Measurements from ENCODE around the gene LPCAT3.

- TF ChIP-seq JDP2 (CRISPR knock-in tag; IDR thresholded peaks at IDR 0.05; ENCODE audit: borderline replicate concordance) (no peak), RERE (CRISPR knock-in tag; IDR thresholded peaks at IDR 0.05; ENCODE audit: low read depth) (no peak), CTCF (CRISPR knock-in tag; IDR thresholded peaks at IDR 0.05) (no peak), FOXM1 (CRISPR knock-in tag; IDR thresholded peaks at IDR 0.05) (no peak), ZSCAN9 (CRISPR knock-in tag; IDR thresholded peaks at IDR 0.05; ENCODE audit: borderline replicate concordance) (no peak), ATM (IDR thresholded peaks at IDR 0.05; ENCODE audit: borderline replicate concordance) (no peak), SRSF9 (IDR thresholded peaks at IDR 0.05; ENCODE audit: borderline replicate concordance, insufficient read depth, low read depth, low read length, poor library complexity, severe bottlenecking) (no peak), ZNF556 (CRISPR knock-in tag; IDR thresholded peaks at IDR 0.05; ENCODE audit: borderline replicate concordance) (no peak), ZNF263 (CRISPR knock-in tag; IDR thresholded peaks at IDR 0.05) (no peak)
- TF ChIP-seq, protein P1, sequence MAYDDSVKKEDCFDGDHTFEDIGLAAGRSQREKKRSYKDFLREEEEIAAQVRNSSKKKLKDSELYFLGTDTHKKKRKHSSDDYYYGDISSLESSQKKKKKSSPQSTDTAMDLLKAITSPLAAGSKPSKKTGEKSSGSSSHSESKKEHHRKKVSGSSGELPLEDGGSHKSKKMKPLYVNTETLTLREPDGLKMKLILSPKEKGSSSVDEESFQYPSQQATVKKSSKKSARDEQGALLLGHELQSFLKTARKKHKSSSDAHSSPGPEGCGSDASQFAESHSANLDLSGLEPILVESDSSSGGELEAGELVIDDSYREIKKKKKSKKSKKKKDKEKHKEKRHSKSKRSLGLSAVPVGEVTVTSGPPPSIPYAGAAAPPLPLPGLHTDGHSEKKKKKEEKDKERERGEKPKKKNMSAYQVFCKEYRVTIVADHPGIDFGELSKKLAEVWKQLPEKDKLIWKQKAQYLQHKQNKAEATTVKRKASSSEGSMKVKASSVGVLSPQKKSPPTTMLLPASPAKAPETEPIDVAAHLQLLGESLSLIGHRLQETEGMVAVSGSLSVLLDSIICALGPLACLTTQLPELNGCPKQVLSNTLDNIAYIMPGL (CRISPR knock-in tag; IDR thresholded peaks at IDR 0.05; ENCODE audit: borderline replicate concordance in 1 of 2, low read depth in 1 of 2): no peak
These were observed 9.4 kb downstream of the LPCAT3 start for GRCh38 chr12:7008864-7009263.

Measured in HepG2 (cell line).